Thymus (tissue), 11 donors: Measurements from ENCODE around the gene NHLH1. TPM values are rescaled to one million over a fixed set of nuclear protein-coding genes. Genes with fewer than 3 reads are reported as not detected.

ENCODE experiments used
- DNase-seq, 9 donors: peaks; one replicate each; pipeline ENCODE4 v3.0.0-alpha.2; 2013; ENCODE audit warnings: low spot score in 9 of 9, low read depth in 6 of 9, missing footprints in 1 of 9
- H3K27ac ChIP-seq, 2 donors: one replicate each; pipeline ENCODE4 v1.5.1; 2013; ENCODE audit warnings: control low read depth in 1 of 2, low read depth in 1 of 2, low read length in 1 of 2, mild to moderate bottlenecking in 1 of 2, moderate library complexity in 1 of 2
- H3K27me3 ChIP-seq, 2 donors: one replicate each; pipeline ENCODE4 v1.5.1; 2013; ENCODE audit warnings: low read length in 1 of 2; ENCODE audit not compliant: control insufficient read depth in 2 of 2, insufficient read depth in 1 of 2
- H3K36me3 ChIP-seq, 2 donors: one replicate each; pipeline ENCODE4 v1.5.1; 2013; ENCODE audit warnings: low read length in 1 of 2, mild to moderate bottlenecking in 1 of 2, moderate library complexity in 1 of 2; ENCODE audit not compliant: control insufficient read depth in 2 of 2, insufficient read depth in 2 of 2
- H3K4me1 ChIP-seq, 2 donors: one replicate each; pipeline ENCODE4 v1.5.1; 2013; ENCODE audit warnings: low read length in 2 of 2; ENCODE audit not compliant: control insufficient read depth in 2 of 2, insufficient read depth in 2 of 2
- H3K4me3 ChIP-seq, 2 donors: one replicate each; pipeline ENCODE4 v1.5.1; 2013; ENCODE audit warnings: low read length in 2 of 2, control low read depth in 1 of 2, mild to moderate bottlenecking in 1 of 2
- H3K9me3 ChIP-seq, 2 donors: one replicate each; pipeline ENCODE4 v1.5.1; 2013; ENCODE audit warnings: low read length in 1 of 2, mild to moderate bottlenecking in 1 of 2; ENCODE audit not compliant: control insufficient read depth in 2 of 2, insufficient read depth in 1 of 2
- WGBS: extraction: QIAGEN DNeasy Blood & Tissue Kit; methylation state at CpG from one replicate; pipeline ENCODE4 v1.1.7; 2013; 5-methylcytosine and 5-hydroxymethylcytosine counted together
- polyA plus RNA-seq: library from polyadenylated mRNA; stranded (reverse); fragments of 200-250 nt; gene quantifications from one replicate; pipeline ENCODE4 v1.2.3, GENCODE V29; 2013
- total RNA-seq: library from RNA; stranded (reverse); fragments of 120-200 nt; gene quantifications from one replicate; pipeline ENCODE4 v1.2.4, GENCODE V29; 2013
- donor health status: healthy.

The NHLH1 gene
- total and polyA plus RNA-seq, 2 donors, result 0.05 to 0.43 TPM

- Histone ChIP-seq H3K27me3 (no peaks in the 10 kb centered on the region), H3K36me3 (no peaks in the 10 kb centered on the region), H3K9me3 (no peaks in the 10 kb centered on the region), H3K4me1 (peaks cover 0 to 4% of the 10 kb centered on the region in 2 donors), H3K4me3 (no peak overlapping the region), H3K27ac (no peak overlapping the region)
- WGBS, result 98% methylated on average over 8 of the region's 8 CpGs
- DNase-seq, result no peak
Observed at GRCh38 chr1:160394673-160395072, 27.8 kb downstream of the NHLH1 start.

- Histone ChIP-seq H3K36me3 (no peaks in the 10 kb centered on the region), H3K4me3 (no peak overlapping the region), H3K27me3 (no peaks in the 10 kb centered on the region), H3K4me1 (peaks cover 7 to 28% of the 10 kb centered on the region in 2 donors), H3K27ac (no peak overlapping the region), H3K9me3 (no peaks in the 10 kb centered on the region)
- no peak for DNase-seq
- 90% methylated on average over 1 of the region's 1 CpG for WGBS
Observed at GRCh38 chr1:160397651-160398050, 30.8 kb downstream of the NHLH1 start.

- H3K4me1 ChIP-seq, result peaks cover 7 to 35% of the 10 kb centered on the region in 2 donors
- no peak overlapping the region for H3K27ac ChIP-seq
- no peaks in the 10 kb centered on the region for H3K9me3 ChIP-seq
- no peak for DNase-seq
- H3K36me3 ChIP-seq, result no peaks in the 10 kb centered on the region
- no peak overlapping the region for H3K4me3 ChIP-seq
- H3K27me3 ChIP-seq, result no peaks in the 10 kb centered on the region
- WGBS, result 87% methylated on average over 4 of the region's 4 CpGs
Observed at GRCh38 chr1:160398823-160399222, 32.0 kb downstream of the NHLH1 start.

- Histone ChIP-seq H3K36me3 (no peaks in the 10 kb centered on the region), H3K9me3 (no peaks in the 10 kb centered on the region), H3K4me3 (peak overlapping the region; percentile 69 to 76), H3K4me1 (peaks cover 7 to 35% of the 10 kb centered on the region in 2 donors), H3K27me3 (no peaks in the 10 kb centered on the region), H3K27ac (peak overlapping the region; percentile 63 to 78)
- no peak for DNase-seq
- 71% methylated on average over 17 of the region's 17 CpGs for WGBS
Observed at GRCh38 chr1:160399544-160400222, 32.8 kb downstream of the NHLH1 start.

GRCh38 chr1:160400223-160400645, 33.4 kb downstream of the NHLH1 start, which contains the start of gene VANGL2:
Gene VANGL2 (plus strand): TSS chr1:160400564. CDS start chr1:160415838, 15,274 bp downstream.
- no peaks in the 10 kb centered on the region for H3K27me3 ChIP-seq
- H3K27ac ChIP-seq, result peak within 1 kb of the TSS; percentile 69 to 78
- H3K4me1 ChIP-seq, result peaks cover 7 to 35% of the 10 kb centered on the region in 2 donors
- H3K36me3 ChIP-seq, result no peaks in the 10 kb centered on the region
- peak within 1 kb of the TSS; percentile 69 to 76 for H3K4me3 ChIP-seq
- WGBS, result 1% methylated on average over 33 of the region's 34 CpGs
- DNase-seq, result peak in 7 of 9 donors; percentile 59 to 84 (median 65)
- H3K9me3 ChIP-seq, result no peaks in the 10 kb centered on the region

GRCh38 chr1:160400646-160401486, 34.0 kb downstream of the NHLH1 start:
- WGBS, result 9% methylated on average over 55 of the region's 55 CpGs
- Histone ChIP-seq H3K4me1 (peaks cover 7 to 35% of the 10 kb centered on the region in 2 donors), H3K36me3 (no peaks in the 10 kb centered on the region), H3K27me3 (no peaks in the 10 kb centered on the region), H3K4me3 (peak overlapping the region; percentile 69 to 76), H3K27ac (peak overlapping the region; percentile 69 to 78), H3K9me3 (no peaks in the 10 kb centered on the region)
- peak in 5 of 9 donors; percentile 38 to 69 (median 44) for DNase-seq

- H3K27me3 ChIP-seq, result no peaks in the 10 kb centered on the region
- peak overlapping the region; percentile 69 to 76 for H3K4me3 ChIP-seq
- 83% methylated on average over 7 of the region's 7 CpGs for WGBS
- no peaks in the 10 kb centered on the region for H3K36me3 ChIP-seq
- H3K27ac ChIP-seq, result peak overlapping the region; percentile 37 to 69
- DNase-seq, result no peak
- H3K4me1 ChIP-seq, result peaks cover 7 to 35% of the 10 kb centered on the region in 2 donors
- H3K9me3 ChIP-seq, result no peaks in the 10 kb centered on the region
Observed at GRCh38 chr1:160401487-160401805, 34.6 kb downstream of the NHLH1 start.

- Histone ChIP-seq H3K27ac (no peak overlapping the region), H3K36me3 (no peaks in the 10 kb centered on the region), H3K4me3 (peak overlapping the region in 1 of 2 donors; percentile 69), H3K4me1 (peaks cover 7 to 36% of the 10 kb centered on the region in 2 donors), H3K9me3 (no peaks in the 10 kb centered on the region), H3K27me3 (no peaks in the 10 kb centered on the region)
- WGBS, result 92% methylated on average over 9 of the region's 9 CpGs
- DNase-seq, result no peak
Observed at GRCh38 chr1:160402001-160402795, 35.3 kb downstream of the NHLH1 start.
